GM19193 (cell line): ENCODE results near the gene IRS2.

Experiments used
- POLR2A ChIP-seq: IDR thresholded peaks from 4 replicates; pipeline ENCODE4 v1.6.1; 2011; ENCODE audit not compliant: insufficient read depth, insufficient read length; ENCODE audit errors: extremely low read depth

IRS2 gene

DNA sequence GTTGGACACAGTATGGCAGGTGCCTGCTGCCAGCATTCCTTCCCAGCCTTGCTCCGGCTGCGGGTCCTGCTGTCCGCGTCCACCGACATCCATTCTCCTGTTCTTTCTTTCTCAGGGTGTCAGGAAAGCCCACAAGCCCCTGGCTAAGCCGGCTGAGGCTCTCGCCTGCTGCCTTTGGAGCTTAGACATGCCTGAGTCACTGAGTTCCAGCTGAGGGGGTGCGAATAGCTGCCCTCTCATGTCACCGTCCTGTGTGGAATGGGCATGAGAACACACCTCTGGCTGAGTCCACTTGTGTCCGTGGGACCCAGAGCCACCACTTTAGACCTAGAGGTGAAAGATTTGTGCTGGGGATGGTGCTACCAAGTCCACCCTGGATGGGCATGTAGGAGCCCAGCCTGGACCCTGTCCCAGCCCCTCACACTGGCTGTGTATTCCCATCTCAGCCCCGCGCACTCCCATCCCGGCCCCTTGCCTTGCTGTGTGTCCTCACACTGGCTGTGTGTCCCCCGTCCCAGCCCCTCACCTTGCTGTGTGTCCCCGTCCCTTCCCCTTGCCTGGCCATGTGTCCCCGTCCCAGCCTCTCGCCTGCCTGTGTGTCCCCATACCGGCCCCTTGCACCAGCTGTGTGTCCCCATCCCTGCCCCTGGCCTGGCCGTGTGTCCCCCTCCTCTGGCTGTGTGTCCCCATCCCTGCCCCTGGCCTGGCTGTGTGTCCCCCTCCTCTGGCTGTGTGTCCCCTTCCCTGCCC lies 24.6 kb upstream of the IRS2 start:
- TF ChIP-seq POLR2A: no peak

DNA sequence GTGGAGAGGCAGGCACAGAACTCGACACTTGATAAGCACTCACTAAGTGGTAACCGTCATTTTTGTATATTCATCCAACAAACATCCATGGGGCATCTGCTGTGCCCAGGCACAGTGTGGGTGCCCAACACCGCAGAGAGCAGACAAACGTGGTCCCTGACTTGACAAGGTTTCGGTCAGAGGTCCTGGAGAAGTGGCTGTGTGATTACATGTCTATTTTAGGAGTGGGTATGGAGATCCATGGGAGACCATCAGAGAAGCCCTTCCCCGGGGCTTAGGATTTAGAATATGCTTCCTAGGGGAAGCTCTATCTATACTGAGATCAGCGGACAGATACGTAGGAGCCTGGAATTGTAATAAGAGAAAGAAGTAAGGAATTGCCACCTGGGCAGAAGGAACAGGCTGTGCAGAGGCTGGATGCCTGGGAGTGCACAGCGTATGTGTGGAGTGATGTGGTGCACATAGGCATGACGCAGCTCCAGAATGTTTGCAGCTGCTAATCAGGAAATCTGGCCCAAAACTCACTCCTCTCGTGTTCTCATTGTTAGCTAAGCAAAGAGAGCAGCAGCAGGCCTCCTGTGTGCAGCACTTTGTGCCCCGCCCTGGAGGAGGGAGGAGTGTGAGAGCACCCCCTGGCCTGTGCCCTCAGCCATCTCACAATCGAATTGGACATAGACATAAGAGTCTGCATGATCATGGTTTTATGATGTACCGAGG lies 23.0 kb upstream of the IRS2 start:
- no peak for TF ChIP-seq POLR2A

DNA sequence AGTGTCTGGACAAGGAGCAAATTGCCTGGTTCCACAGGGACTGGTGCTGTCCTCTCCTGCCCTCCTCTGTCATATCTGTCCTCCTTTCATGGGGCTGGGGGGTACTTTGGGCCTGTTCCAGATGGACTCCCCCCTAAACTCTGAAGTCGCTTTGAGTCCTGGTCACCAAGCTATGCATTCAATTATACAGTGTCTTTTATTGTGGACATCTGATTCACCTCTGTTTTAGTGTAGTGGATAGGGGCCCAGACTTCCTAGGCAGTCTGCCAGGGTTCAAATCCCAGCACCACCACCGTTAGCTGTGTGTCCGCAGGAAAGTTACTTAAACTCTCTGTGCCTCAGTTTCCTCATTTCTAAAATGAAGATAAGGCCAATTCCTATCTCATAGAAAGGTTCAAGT lies 21.0 kb upstream of the IRS2 start:
- no peak for TF ChIP-seq POLR2A

DNA sequence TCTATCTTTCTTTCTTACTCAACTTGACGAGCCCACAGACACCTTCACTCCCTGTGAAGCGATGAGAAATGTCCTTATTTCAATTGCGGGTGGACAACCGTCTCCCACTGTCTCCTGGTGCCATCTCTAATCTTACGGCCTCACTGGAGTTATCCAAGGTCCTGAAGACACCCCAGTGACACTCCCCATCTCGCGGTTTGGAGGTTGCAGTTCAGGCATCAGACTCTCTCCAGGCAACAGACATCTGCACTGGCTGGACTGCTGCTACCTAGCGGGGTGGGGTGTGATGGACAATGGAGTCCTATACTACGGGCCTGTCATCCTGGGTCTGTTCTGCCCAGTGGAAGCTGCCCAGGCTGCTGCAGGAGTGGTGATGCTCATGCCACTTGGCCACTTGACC lies 18.3 kb upstream of the IRS2 start:
- TF ChIP-seq POLR2A: no peak

DNA sequence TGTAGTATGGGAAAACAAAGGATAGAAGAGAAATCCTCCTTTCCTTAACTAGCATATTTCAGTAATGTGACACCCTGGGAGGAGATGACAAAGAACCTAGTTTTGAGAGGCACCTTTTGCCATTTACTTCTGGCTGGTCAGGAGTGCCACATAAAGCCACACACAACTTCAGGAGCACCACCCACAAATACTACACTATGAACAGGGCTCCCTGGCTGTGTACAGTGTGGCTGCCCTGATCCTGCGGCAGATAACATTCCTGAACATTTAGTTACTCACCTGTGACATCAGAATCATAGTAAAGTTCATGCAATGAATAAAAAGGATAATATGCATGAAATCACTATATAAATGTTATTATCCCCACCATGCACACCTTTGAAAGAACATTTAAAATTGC lies 17.4 kb upstream of the IRS2 start:
- TF ChIP-seq POLR2A: no peak

DNA sequence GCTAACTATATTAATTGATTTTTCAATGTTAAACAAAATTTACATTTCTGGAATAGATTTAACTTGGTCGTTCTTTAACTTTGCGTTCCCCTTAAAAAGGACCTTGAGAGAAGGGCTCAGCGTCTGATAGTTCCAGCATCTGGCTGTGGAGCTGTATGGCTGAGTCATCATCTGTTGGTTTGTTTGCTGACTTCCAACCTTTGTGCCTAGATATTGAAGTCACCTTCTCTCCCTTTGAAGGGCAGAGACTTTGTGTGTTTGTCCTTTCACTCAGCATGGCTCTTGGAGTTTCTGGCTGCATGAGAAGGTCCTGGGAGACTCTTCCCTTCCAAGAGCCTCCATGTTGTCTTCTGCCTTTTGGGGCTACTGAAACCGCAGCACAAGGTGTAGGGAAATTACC lies 16.6 kb upstream of the IRS2 start:
- no peak for TF ChIP-seq POLR2A

DNA sequence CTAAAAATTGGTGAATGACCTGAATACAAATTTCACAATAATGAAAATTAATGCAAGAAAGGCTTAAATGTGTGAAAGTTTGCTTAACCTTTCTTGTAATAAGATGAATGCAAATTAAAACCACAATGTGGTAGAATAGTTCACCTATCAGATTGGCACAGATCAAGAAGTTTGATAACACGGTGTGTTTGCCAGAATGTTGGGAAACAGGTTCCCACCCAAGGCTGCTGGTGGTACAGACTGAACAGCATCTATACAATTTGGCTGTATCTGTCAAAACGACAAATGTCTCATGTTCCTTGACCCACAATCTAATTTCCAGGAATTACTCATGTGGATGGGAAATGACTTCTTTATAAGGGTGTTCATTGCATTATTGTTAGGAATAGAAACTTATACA lies 8.6 kb upstream of the IRS2 start:
- no peak for TF ChIP-seq POLR2A

DNA sequence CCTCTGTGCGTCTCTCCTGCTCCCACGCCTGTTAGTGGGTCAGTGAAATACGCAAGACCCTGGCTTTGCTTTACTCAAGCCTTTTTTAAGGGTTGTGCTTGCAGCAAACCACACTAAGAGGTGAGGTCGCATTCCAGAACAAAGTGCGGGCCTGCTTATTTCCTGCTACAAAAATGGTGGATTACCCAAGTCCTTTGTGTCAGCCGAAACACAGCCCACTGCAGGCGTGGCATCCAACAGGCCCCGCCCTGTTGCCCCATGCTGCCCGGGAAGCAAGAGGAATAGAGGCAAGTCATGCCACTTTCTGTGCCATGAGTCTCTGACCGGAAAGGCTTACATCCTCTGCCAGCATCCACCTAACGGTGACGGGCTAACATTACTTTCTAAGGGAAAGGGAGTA lies 7.7 kb upstream of the IRS2 start:
- TF ChIP-seq POLR2A: no peak

DNA sequence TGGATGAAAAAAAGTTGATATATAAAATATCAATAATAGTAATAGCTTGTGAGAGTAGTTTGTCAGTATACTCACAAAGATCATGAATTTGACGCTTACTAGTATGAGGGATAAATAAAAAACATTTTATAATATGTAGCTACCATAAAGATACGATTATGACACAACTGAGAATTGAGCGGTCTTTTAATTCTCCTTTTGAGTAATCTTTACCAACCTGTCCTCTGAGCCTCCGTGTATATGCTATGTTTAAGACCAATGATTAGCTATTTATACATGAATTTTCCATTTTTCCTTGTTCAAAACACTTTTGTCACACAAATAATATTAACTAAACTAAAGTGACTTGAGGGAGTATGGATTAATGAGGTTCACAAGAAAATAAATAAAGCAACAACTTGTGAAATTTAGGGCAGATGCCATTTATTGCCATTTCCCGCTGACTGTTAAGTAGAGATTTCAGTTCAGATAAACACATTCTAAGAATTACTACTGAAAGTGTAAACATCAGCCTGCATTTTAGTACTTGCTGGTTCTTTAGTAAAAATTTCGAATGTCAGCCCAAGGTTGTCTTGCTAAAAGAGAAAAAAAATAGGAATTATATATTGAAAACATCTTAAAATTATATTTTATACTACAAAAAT lies 6.2 kb upstream of the IRS2 start:
- no peak for TF ChIP-seq POLR2A

DNA sequence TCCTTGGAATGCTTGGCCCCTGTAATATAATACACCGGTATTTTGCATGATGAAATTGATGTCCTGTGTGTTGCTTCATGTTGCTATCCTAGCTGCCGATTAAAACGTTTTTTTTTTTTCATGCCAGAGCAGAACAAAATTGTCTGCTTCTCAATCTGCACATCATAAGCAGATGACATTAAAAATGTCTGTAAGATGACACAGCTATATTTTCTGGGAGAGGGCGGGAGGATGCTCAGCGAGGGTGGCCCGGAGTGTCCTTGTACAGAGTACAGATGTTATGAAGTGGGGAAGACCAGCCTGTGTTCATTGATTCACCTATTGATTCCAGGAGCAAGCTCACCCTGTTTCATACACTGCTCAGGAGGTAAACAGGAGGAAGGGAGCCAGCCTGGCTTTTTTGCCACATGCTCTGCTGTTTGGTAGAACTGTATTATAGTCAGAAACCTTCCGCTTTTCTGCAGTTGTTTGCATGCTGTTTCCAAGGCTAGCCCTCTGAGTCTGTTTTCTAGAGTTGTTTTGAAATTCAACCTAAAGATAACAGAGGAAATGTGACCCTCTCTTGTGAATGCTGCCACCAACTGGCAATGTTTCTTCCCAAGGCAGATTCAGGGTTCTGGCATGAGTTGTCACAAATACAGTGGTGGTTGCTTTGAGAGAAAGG lies 4.7 kb upstream of the IRS2 start:
- no peak for TF ChIP-seq POLR2A

DNA sequence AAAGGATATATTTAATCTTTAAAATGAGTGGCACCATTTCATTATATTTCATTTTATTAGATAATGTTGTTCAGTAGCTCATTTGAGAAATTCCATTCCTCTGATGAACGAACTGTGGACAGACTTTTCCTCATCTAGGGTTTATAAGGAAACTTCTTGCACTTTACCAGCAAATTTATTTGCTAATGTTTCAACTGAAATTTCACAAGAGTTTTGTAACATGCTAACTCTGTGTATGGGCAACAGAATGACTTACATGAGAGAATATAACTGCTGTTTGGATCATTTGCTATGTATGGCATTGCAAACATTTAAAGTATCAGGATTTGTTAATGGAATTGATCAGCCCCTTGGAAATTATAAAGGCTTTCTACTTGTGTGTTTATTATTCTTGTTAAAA lies 3.7 kb upstream of the IRS2 start:
- TF ChIP-seq POLR2A: no peak

DNA sequence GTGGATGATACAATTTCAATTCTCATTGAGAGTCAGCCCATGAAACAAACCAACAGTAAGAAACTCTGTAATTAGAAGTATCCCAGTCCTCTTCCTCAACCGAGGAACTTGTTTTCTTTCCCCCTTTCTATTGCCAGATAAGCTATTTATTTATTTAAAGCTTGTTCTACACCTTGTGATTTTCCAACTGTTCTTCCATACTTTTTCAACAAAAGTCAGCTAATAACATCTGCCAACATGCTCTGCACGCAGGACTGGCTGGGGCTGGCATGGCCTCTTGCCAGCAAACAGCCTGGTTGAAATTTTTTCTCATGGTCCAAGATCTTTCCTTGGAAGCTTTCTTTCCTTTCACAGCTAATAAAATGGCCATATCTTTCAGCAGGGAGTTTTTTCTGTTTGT lies 2.9 kb upstream of the IRS2 start:
- no peak for TF ChIP-seq POLR2A

DNA sequence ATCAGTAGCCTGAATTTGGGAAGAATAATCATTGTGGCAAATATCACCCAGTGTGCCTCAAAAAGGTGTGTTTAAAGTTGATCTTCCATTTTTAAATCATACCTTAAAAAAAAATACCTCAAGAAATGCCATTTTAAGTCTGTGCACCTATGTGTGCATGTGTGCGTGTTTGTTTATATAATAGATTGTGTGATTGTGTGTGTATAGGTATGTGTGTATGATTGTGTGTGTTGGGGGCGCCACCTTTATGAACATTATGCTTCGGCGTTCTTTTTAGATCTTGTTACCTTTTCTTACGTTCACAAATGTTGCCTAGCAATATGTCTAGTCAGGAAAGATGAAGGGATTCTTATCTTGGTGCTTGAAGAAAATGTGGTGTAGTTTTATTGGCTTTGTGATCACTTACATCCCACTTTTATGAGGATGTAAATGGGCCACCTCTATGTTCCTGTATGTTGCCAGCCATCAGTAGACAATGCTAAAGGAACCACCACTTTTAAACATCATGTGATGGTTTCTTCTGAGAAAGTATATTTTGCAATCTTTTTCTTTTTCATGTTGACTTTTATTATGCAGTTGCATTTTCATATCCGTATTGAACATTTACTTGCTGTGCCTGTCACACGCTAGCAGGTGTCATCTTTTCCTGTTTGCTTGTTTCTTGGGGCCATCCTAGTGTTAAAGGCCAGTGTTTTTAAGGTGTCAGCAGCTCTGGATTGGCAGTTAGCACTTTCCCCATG lies 2.2 kb upstream of the IRS2 start:
- TF ChIP-seq POLR2A: no peak

DNA sequence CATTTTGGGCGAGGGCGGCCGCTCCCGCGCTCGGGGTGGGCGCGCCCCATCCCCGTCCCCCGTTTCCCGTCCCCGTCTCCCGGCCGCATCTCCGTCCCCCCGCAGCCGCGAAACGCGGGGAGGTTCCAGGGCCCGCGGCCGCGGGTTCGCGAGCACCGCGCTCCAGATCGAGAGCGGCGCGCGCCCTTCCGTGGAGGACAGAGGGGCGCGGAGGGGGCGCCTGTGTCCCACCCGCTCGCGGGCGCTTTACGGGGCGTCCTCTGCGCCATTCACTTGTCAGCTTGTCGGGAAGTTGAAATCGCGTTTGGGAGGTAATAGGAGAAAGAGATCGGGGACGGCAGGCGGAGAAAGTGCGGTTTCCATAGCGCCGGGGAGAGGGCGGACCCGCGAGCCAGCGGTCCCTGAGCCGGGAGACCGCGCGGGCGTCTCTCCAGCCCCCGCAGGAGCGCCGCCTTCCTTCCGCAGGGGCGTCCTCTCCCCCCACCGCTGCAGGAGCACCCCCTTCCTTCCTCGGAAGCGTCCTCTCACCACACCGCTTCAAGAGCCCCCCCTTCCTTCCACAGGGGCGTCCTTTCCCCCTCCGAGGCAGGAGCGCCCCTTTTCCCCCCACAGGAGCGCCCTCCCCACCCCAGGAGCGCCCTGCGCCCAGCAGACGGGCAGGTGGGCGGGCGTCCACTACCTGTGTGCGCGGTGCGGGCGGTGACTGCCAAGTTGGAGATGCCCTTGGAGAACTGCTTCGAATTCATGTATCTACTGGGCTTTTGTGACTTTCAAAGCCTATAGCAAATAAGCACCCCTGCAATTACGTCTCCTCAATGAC lies 962 bp upstream of the IRS2 start:
- no peak for TF ChIP-seq POLR2A
